Measurements from ENCODE around the gene BOD1. TPM values are rescaled to one million over a fixed set of nuclear protein-coding genes. Genes with fewer than 3 reads are reported as not detected.
A peak's percentile ranks its signal among the peaks of the same experiment; 100 is the strongest.

BOD1 gene
- total and polyA plus RNA-seq, 9 donors = 45.8 to 76.1 (median 61.7) TPM

DNA sequence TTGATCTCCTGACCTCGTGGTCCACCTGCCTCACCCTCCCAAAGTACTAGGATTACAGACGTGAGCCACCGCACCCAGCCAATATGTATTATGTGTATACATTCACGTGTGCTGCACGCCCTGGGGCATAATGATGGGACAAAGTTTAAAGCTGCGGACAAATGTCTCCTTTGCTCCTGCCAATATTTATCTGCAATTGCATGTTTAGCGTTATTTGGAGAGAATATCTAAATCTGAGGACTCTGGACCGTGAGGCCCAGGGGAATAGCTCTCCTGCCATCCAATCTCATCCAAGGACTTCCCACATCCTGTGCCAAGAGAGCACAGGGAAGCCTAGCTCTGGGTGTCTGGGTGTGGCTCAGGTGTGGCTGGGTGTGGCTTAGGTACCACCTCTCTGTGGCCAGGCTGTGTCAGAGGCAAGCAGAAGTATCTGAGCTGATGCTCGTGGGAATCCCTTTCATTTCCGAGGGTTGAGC is 6.9 kb upstream of the BOD1 start:
- 77 to 87% (median 81%) methylated on average over 10 of the region's 10 CpGs for WGBS, 3 donors
- intact Hi-C loops (cut with DNase I) = loop anchor here in 1 of 4 donors (5.0 kb wide), 1 partner anchor 689 kb away; no protein-coding TSS in a partner anchor

DNA sequence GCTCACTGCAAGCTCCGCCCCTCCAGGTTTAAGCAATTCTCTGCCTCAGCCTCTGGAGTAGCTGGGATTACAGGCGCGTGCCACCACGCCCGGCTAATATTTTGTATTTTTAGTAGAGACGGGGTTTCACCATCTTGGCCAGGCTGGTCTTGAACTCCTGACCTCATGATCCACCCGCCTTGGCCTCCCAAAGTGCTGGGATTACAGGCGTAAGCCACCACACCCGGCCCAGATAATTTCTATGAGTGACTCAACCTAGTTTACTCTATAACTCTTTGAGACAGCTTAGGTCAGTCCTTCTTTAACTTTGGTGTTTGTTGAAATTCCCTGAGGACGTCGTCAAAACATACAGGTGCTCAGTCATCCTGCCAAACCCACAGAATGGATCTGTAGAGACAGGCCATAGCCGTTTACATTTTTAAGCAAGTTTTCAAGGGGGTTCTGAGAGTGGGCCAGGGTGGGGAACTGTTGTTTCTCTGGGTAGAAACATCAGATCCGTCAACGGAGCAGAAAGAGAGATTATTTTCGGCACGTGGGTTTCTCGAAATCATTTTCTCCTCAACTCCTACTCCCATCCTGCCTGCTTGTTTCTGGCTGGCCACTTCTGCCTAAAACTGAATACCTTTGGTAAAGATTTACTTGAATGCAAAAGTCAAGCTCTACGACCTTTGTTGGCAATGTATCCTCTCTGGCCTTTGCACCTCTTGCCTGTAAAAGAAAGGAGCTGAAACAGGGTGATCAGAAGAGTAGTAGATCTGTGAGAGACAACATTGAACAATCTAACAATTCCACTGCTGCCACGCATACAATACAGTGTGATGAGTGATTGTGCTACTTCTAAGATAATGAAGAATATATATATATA is 6.0 kb upstream of the BOD1 start:
- H3K9me3 ChIP-seq = no peaks in the 10 kb centered on the region
- TF ChIP-seq, protein P1, sequence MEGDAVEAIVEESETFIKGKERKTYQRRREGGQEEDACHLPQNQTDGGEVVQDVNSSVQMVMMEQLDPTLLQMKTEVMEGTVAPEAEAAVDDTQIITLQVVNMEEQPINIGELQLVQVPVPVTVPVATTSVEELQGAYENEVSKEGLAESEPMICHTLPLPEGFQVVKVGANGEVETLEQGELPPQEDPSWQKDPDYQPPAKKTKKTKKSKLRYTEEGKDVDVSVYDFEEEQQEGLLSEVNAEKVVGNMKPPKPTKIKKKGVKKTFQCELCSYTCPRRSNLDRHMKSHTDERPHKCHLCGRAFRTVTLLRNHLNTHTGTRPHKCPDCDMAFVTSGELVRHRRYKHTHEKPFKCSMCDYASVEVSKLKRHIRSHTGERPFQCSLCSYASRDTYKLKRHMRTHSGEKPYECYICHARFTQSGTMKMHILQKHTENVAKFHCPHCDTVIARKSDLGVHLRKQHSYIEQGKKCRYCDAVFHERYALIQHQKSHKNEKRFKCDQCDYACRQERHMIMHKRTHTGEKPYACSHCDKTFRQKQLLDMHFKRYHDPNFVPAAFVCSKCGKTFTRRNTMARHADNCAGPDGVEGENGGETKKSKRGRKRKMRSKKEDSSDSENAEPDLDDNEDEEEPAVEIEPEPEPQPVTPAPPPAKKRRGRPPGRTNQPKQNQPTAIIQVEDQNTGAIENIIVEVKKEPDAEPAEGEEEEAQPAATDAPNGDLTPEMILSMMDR (IDR thresholded peaks at IDR 0.05) = no peak
- no peak for TF ChIP-seq POLR2A (IDR thresholded peaks at IDR 0.05)
- TF ChIP-seq EP300 (IDR thresholded peaks at IDR 0.05) = no peak
- WGBS, 3 donors = 75 to 84% (median 84%) methylated on average over 19 of the region's 19 CpGs
- DNase-seq = no peak
- no peak overlapping the region for H3K27ac ChIP-seq
- H3K36me3 ChIP-seq = no peaks in the 10 kb centered on the region
- H3K4me3 ChIP-seq = no peak overlapping the region
- intact Hi-C loops (cut with DNase I) = loop anchor here in 1 of 4 donors (5.0 kb wide), 1 partner anchor 690 kb away; no protein-coding TSS in a partner anchor
- H3K4me1 ChIP-seq (ENCODE audit: insufficient read depth) = no peaks in the 10 kb centered on the region
- no peaks in the 10 kb centered on the region for H3K27me3 ChIP-seq

More for the DNA sequence above, 6.9 kb upstream of the BOD1 start:
- no peak for DNase-seq
- H3K4me1 ChIP-seq (ENCODE audit: insufficient read depth) = no peaks in the 10 kb centered on the region
- H3K4me3 ChIP-seq = no peak overlapping the region
- TF ChIP-seq, protein P1 (IDR thresholded peaks at IDR 0.05) = no peak
- no peak overlapping the region for H3K27ac ChIP-seq
- no peaks in the 10 kb centered on the region for H3K27me3 ChIP-seq
- H3K36me3 ChIP-seq = no peaks in the 10 kb centered on the region
- H3K9me3 ChIP-seq = no peaks in the 10 kb centered on the region

DNA sequence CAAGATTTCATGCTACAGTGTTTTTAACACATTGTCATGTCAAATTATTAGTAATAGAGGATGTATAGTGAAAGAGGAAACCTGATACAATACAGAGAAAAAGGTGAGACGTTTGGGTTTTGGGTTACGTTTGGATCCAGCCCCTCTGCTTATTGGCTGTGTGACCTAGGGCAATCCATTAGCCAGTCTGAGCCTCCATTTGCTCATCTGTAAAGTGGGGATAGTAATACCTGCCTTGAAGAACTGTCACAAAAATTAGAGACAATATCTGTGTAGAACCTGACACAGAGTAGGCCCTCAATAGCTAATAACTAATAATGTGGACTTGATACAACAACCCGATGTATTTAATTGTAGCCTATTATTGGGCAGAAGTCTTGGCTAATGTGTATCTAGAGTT is 4.3 kb upstream of the BOD1 start:
- H3K4me3 ChIP-seq = no peak overlapping the region
- H3K9me3 ChIP-seq = no peaks in the 10 kb centered on the region
- intact Hi-C loops (cut with DNase I) = loop anchor here in 2 of 4 donors (2.0 to 5.0 kb wide), 2 partner anchors 352 to 692 kb away; no protein-coding TSS in a partner anchor
- H3K4me1 ChIP-seq (ENCODE audit: insufficient read depth) = no peaks in the 10 kb centered on the region
- TF ChIP-seq POLR2A (IDR thresholded peaks at IDR 0.05) = no peak
- TF ChIP-seq, protein P1 (IDR thresholded peaks at IDR 0.05) = no peak
- no peak for TF ChIP-seq EP300 (IDR thresholded peaks at IDR 0.05)
- no peaks in the 10 kb centered on the region for H3K36me3 ChIP-seq
- 61 to 73% (median 68%) methylated on average over 3 of the region's 3 CpGs for WGBS, 3 donors
- H3K27ac ChIP-seq = no peak overlapping the region
- no peaks in the 10 kb centered on the region for H3K27me3 ChIP-seq
- DNase-seq = no peak

DNA sequence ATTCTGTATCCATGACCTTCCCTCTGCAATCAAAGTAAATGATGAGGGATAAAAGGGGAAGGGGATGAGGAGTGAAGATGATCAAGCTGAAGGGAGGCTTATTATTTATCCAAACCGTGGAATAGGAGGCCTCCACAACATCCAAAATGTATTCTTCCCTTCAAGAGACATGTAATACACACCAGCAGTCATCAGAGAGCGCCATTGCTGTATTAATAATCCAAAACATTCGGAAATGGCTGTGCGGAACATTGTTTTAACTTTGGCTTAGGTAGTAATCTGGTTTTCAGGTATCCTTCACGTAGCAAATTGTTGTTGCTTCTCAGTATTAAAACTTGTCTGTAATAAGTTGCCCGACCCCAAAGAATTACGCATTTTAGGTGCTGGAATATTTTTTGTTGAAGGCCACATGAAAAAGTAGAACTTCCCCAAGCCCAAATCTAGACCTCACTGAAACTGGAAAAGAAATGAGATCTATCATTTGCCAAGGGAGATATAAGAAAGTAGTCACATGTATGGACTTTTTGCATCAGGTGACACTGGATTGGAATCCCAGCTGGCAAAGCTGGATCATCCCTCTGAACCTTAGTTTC is 2.6 kb upstream of the BOD1 start:
- peak in 1 of 5 donors; percentile 47 for DNase-seq
- WGBS, 3 donors = 9 to 14% (median 11%) methylated on average over 7 of the region's 7 CpGs
- no peak for TF ChIP-seq EP300 (IDR thresholded peaks at IDR 0.05)
- TF ChIP-seq, protein P1 (IDR thresholded peaks at IDR 0.05) = peak; percentile 21 to 87 (median 87)

More for the DNA sequence above, 2.6 kb upstream of the BOD1 start:
- H3K27ac ChIP-seq = no peak overlapping the region
- H3K36me3 ChIP-seq = no peaks in the 10 kb centered on the region
- no peaks in the 10 kb centered on the region for H3K9me3 ChIP-seq
- H3K4me1 ChIP-seq (ENCODE audit: insufficient read depth) = peaks cover 9% of the 10 kb centered on the region
- H3K27me3 ChIP-seq = no peaks in the 10 kb centered on the region
- intact Hi-C loops (cut with DNase I) = loop anchor here in 2 of 4 donors (2.0 to 10.0 kb wide), 2 partner anchors 354 to 696 kb away; no protein-coding TSS in a partner anchor
- no peak overlapping the region for H3K4me3 ChIP-seq

Measured in ovary (tissue), 9 donors.